Suprapubic skin (tissue), 4 donors: ENCODE measurements around the gene NAPB.

Source experiments
- EP300 ChIP-seq: sonication (generic); formaldehyde crosslinking; IDR thresholded peaks from one replicate; pipeline ENCODE4 v1.6.1; 2017; ENCODE audit warnings: antibody characterized with exemption
- POLR2A ChIP-seq, 2 donors: fragments of 450-650 bp; IDR thresholded peaks; one replicate each; pipeline ENCODE4 v1.6.1; 2017; ENCODE audit warnings: antibody characterized with exemption in 2 of 2, mild to moderate bottlenecking in 2 of 2, moderate library complexity in 2 of 2
- POLR2AphosphoS5 ChIP-seq, 3 donors: sonication (generic); formaldehyde crosslinking; IDR thresholded peaks; one replicate each; pipeline ENCODE4 v1.6.1; 2017; ENCODE audit warnings: antibody characterized with exemption in 3 of 3
- TF ChIP-seq, protein P1 (sequence below), 2 donors: fragments of 200-600 bp in 1 of 2; fragments of 450-650 bp in 1 of 2; sonication (generic) in 1 of 2; IDR thresholded peaks; one replicate each; pipeline ENCODE4 v1.5.1; 2016 to 2019; ENCODE audit warnings: antibody characterized with exemption in 2 of 2, mild to moderate bottlenecking in 1 of 2, moderate library complexity in 1 of 2

DNA sequence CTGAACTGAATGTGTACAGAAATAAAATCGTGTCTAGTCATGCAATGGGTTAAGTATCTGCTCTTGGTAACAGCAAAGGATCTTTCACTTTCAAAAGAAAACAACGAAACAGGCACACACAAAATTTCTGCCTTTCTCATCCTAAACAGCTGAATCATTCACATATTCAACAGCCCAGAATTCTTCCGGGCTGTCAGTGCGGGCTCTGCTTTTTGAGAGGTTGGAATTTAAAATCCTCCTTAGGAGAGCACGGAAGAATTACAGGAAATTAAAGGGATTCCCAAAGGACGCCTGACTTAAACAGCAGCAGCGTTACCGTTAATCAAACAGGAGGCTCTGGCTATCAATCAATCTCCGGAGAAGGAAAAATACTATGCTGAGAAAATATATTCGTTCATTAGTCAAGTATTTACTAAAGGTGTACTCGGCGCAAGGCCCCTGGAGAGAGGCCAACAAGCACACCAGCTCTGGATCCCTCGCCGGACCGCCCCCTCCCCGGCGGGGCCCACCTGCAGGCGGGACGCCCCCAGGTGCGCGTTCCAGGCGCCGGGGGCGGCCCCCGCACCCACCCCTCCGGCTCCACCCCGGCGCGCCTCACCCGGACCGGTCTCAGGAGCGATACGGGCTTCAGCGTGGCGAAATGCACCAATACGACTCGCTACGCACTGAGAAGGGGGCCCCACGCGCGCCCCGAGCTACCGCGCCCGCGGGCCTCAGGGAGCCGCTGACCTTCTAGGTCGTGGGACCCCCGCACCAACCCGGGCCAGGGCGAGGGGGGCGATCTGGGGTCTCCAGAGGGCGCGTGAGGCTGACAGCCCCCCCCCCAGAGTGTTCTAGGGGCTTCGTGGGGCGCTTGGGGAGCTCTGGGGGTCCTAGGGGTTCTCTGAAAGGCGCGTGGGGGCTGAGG, 1.0 kb downstream of the NAPB start:
- TF ChIP-seq EP300 = no peak
- TF ChIP-seq, protein P1, sequence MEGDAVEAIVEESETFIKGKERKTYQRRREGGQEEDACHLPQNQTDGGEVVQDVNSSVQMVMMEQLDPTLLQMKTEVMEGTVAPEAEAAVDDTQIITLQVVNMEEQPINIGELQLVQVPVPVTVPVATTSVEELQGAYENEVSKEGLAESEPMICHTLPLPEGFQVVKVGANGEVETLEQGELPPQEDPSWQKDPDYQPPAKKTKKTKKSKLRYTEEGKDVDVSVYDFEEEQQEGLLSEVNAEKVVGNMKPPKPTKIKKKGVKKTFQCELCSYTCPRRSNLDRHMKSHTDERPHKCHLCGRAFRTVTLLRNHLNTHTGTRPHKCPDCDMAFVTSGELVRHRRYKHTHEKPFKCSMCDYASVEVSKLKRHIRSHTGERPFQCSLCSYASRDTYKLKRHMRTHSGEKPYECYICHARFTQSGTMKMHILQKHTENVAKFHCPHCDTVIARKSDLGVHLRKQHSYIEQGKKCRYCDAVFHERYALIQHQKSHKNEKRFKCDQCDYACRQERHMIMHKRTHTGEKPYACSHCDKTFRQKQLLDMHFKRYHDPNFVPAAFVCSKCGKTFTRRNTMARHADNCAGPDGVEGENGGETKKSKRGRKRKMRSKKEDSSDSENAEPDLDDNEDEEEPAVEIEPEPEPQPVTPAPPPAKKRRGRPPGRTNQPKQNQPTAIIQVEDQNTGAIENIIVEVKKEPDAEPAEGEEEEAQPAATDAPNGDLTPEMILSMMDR (IDR thresholded peaks at IDR 0.05) = no peak
- TF ChIP-seq POLR2A (IDR thresholded peaks at IDR 0.05) = no peak
- no peak for TF ChIP-seq POLR2AphosphoS5 (IDR thresholded peaks at IDR 0.05)
